Measurements from ENCODE around the gene EDDM13. TPM values are rescaled to one million over a fixed set of nuclear protein-coding genes. Genes with fewer than 3 reads are reported as not detected.

Gene EDDM13
- total RNA-seq, 4 donors from 2014 or later = 1.8 to 7.0 (median 5.7) TPM; not detected in 1

DNA sequence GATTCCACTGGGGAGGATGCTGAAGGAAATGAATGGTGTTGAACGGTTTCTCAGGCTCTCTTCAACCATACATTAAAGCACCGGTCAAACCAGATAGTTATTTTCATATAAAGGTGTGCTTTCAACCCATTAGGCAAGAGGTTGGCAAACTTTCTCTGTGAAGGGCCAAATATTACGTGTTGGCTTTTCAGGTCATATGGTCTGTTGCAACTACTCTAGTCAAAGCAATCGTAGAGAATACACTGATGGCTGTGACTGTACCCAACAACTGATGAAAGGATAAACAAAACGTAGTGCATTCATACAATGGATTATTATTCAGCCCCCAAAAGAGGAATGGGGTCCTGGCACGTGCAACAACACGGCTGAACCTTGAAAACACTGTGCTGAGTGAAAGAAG lies 36.2 kb downstream of the EDDM13 start:
- intact Hi-C loops (cut with DNase I; ENCODE audit: low total_unique reads) = no loop called here

GRCh38 chr19:56309511-56310185 lies 37.1 kb downstream of the EDDM13 start:
- no peak for DNase-seq (ENCODE audit: low spot score in 2 of 2)
- intact Hi-C loops (cut with DNase I; ENCODE audit: low total_unique reads) = no loop called here
- no peak for TF ChIP-seq POLR2A (IDR thresholded peaks at IDR 0.05)
- TF ChIP-seq, protein P1, sequence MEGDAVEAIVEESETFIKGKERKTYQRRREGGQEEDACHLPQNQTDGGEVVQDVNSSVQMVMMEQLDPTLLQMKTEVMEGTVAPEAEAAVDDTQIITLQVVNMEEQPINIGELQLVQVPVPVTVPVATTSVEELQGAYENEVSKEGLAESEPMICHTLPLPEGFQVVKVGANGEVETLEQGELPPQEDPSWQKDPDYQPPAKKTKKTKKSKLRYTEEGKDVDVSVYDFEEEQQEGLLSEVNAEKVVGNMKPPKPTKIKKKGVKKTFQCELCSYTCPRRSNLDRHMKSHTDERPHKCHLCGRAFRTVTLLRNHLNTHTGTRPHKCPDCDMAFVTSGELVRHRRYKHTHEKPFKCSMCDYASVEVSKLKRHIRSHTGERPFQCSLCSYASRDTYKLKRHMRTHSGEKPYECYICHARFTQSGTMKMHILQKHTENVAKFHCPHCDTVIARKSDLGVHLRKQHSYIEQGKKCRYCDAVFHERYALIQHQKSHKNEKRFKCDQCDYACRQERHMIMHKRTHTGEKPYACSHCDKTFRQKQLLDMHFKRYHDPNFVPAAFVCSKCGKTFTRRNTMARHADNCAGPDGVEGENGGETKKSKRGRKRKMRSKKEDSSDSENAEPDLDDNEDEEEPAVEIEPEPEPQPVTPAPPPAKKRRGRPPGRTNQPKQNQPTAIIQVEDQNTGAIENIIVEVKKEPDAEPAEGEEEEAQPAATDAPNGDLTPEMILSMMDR (IDR thresholded peaks at IDR 0.05) = no peak
- 74 to 75% methylated on average over 11 of the region's 11 CpGs for WGBS, 2 donors
- H3K4me3 ChIP-seq (ENCODE audit: low read depth, poor library complexity, severe bottlenecking) = no peak overlapping the region

More for the DNA sequence above, 36.2 kb downstream of the EDDM13 start:
- no peak for DNase-seq (ENCODE audit: low spot score in 2 of 2)
- 86 to 87% methylated on average over 7 of the region's 7 CpGs for WGBS, 2 donors
- H3K4me3 ChIP-seq (ENCODE audit: low read depth, poor library complexity, severe bottlenecking) = no peak overlapping the region
- TF ChIP-seq POLR2A (IDR thresholded peaks at IDR 0.05) = no peak
- TF ChIP-seq, protein P1 (IDR thresholded peaks at IDR 0.05) = no peak

- H3K4me3 ChIP-seq (ENCODE audit: low read depth, poor library complexity, severe bottlenecking) = no peak overlapping the region
- no peak for DNase-seq (ENCODE audit: low spot score in 2 of 2)
- 79 to 83% methylated on average over 8 of the region's 8 CpGs for WGBS, 2 donors
- intact Hi-C loops (cut with DNase I; ENCODE audit: low total_unique reads) = no loop called here
- TF ChIP-seq, protein P1 (IDR thresholded peaks at IDR 0.05) = no peak
- TF ChIP-seq POLR2A (IDR thresholded peaks at IDR 0.05) = no peak
Measured at GRCh38 chr19:56310462-56310861, 37.9 kb downstream of the EDDM13 start.

GRCh38 chr19:56312342-56312741 lies 39.8 kb downstream of the EDDM13 start:
- intact Hi-C loops (cut with DNase I; ENCODE audit: low total_unique reads) = no loop called here
- TF ChIP-seq POLR2A (IDR thresholded peaks at IDR 0.05) = no peak
- TF ChIP-seq, protein P1 (IDR thresholded peaks at IDR 0.05) = no peak
- no peak overlapping the region for H3K4me3 ChIP-seq (ENCODE audit: low read depth, poor library complexity, severe bottlenecking)
- WGBS, 2 donors = 66 to 69% methylated on average over 4 of the region's 4 CpGs
- no peak for DNase-seq (ENCODE audit: low spot score in 2 of 2)

DNA sequence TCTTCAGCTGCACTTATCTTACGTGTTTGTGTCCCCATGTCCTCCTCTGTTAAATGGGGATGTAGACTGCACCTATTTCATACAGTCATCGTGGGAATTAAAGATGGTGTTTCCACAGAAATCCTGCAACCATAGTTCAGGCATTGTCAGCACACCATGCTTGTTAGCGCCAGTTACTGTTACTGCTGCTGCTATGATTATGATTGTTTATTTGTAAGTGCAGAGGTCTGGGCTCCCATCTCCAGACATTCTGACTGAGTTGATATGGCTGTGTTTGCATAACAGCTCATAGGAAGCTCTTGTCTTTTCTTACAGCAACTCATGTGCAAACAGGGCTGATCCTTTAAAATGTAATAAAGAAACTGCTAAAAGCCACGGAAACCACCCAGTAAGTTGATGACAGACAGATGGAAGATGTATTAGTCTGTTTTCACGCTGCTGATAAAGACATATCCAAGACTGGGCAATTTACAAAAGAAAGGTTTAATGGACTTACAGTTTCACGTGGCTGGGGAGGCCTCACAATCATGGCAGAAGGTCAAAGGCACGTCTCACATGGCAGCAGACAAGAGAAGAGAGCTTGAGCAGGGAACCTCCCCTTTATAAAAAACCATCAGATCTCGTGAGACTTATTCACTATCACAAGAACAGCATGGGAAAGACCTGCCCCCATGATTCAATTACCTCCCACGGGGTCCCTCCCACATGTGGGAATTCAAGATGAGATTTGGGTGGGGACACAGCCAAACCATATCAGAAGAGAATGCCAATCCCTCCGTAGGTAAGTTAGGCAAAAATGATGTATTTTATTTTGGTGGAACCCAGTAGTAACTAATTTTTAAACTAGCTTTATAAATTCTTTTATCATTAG lies 40.5 kb downstream of the EDDM13 start:
- WGBS, 2 donors = 77 to 85% methylated on average over 10 of the region's 10 CpGs
- DNase-seq (ENCODE audit: low spot score in 2 of 2) = no peak
- TF ChIP-seq POLR2A (IDR thresholded peaks at IDR 0.05) = no peak
- TF ChIP-seq, protein P1 (IDR thresholded peaks at IDR 0.05) = no peak
- intact Hi-C loops (cut with DNase I; ENCODE audit: low total_unique reads) = no loop called here
- no peak overlapping the region for H3K4me3 ChIP-seq (ENCODE audit: low read depth, poor library complexity, severe bottlenecking)

Data from lower leg skin (tissue), 4 donors.